Endodermal cell (in vitro differentiated cells): ENCODE results near the gene CSTPP1. TPM values are rescaled to one million over a fixed set of nuclear protein-coding genes. Genes with fewer than 3 reads are reported as not detected.
A peak's percentile ranks its signal among the peaks of the same experiment; 100 is the strongest.

ENCODE experiments used
- DNase-seq: peaks from one replicate; pipeline ENCODE4 v3.0.0-alpha.2; 2017
- H3K27ac ChIP-seq: 2 replicates; pipeline ENCODE4 v1.5.1; 2013; ENCODE audit warnings: mild to moderate bottlenecking, low read depth, low read length, moderate library complexity
- H3K27me3 ChIP-seq: 2 replicates; pipeline ENCODE4 v1.6.1; 2013; ENCODE audit warnings: mild to moderate bottlenecking, low read length, moderate library complexity; ENCODE audit not compliant: insufficient read depth, control insufficient read depth, poor library complexity, severe bottlenecking
- H3K36me3 ChIP-seq: 2 replicates; pipeline ENCODE4 v1.7.0; 2013; ENCODE audit warnings: mild to moderate bottlenecking, low read length, moderate library complexity; ENCODE audit not compliant: control insufficient read depth, insufficient read depth
- H3K4me1 ChIP-seq: one replicate; pipeline ENCODE4 v1.7.0; 2013; ENCODE audit warnings: low read length; ENCODE audit not compliant: control insufficient read depth, insufficient read depth
- H3K4me3 ChIP-seq: 2 replicates; pipeline ENCODE4 v1.5.1; 2013; ENCODE audit warnings: mild to moderate bottlenecking, low read length, moderate library complexity
- H3K9ac ChIP-seq: 2 replicates; pipeline ENCODE4 v1.6.1; 2013; ENCODE audit warnings: mild to moderate bottlenecking, low read length, moderate library complexity; ENCODE audit not compliant: poor library complexity, severe bottlenecking; ENCODE audit errors: extremely low read depth
- H3K9me3 ChIP-seq: 2 replicates; pipeline ENCODE4 v1.6.1; 2013; ENCODE audit warnings: mild to moderate bottlenecking, low read length, moderate library complexity; ENCODE audit not compliant: control insufficient read depth
- H3K27ac Mint-ChIP-seq: 2 replicates; pipeline ENCODE4 v1.8.0; 2020; ENCODE audit warnings: mixed read lengths
- H3K27me3 Mint-ChIP-seq: 2 replicates; pipeline ENCODE4 v1.8.0; 2021; ENCODE audit warnings: mild to moderate bottlenecking, mixed read lengths; ENCODE audit not compliant: insufficient read depth
- H3K36me3 Mint-ChIP-seq: 2 replicates; pipeline ENCODE4 v1.8.0; 2020; ENCODE audit warnings: low read depth, mixed read lengths
- H3K4me1 Mint-ChIP-seq: 2 replicates; pipeline ENCODE4 v1.8.0; 2020; ENCODE audit warnings: mixed read lengths
- H3K4me3 Mint-ChIP-seq: 2 replicates; pipeline ENCODE4 v1.8.0; 2020; ENCODE audit warnings: mild to moderate bottlenecking, moderate library complexity, mixed read lengths
- H3K9me3 Mint-ChIP-seq: 2 replicates; pipeline ENCODE4 v1.8.0; 2020; ENCODE audit warnings: mild to moderate bottlenecking, mixed read lengths
- CTCF ChIP-seq: fragments of 200-600 bp; sonication (generic); conservative IDR thresholded peaks from 2 replicates; pipeline ENCODE4 v1.5.0; 2021; ENCODE audit warnings: antibody characterized with exemption, mild to moderate bottlenecking
- WGBS, 2 experiments: methylation state at CpG; one replicate each; pipeline versions ENCODE4 v1.1.5 to v1.1.7; 2013; ENCODE audit warnings: missing lambda C conversion rate in 2 of 2, mixed read lengths in 1 of 2; ENCODE audit not compliant: insufficient coverage in 1 of 2, insufficient read length in 1 of 2; 5-methylcytosine and 5-hydroxymethylcytosine counted together
- total RNA-seq, 2 donors: library from RNA; stranded (reverse); fragmentation: NEBNext Ultra II Directional in 1 of 2; extraction: Animal tissue kit (Norgen Biotek cat#: 25700) in 1 of 2; gene quantifications; 2 replicates in 1 of 2; 3 replicates in 1 of 2; pipeline ENCODE4 v1.2.1, GENCODE V29; 2021

CSTPP1 gene
- total RNA-seq, 2 donors from 2014 or later: 46.7 to 57.6 TPM

GRCh38 chr11:47162426-47162825 is 225.9 kb downstream of the CSTPP1 start:
- no peak overlapping the region for H3K27ac Mint-ChIP-seq

GRCh38 chr11:47163193-47163592 is 226.6 kb downstream of the CSTPP1 start:
- H3K9ac ChIP-seq: no peak overlapping the region
- Mint-ChIP-seq H3K36me3 (peaks cover 39% of the 10 kb centered on the region), H3K27ac (no peak overlapping the region), H3K4me1 (peaks cover 2% of the 10 kb centered on the region), H3K27me3 (no peaks in the 10 kb centered on the region), H3K9me3 (no peaks in the 10 kb centered on the region), H3K4me3 (no peak overlapping the region)
- WGBS, 2 experiments: 69 to 90% methylated on average over 1 to 3 of the region's 3 CpGs
- H3K36me3 ChIP-seq: peaks cover 43% of the 10 kb centered on the region
- H3K27ac ChIP-seq: no peak overlapping the region
- no peaks in the 10 kb centered on the region for H3K4me1 ChIP-seq
- no peak overlapping the region for H3K4me3 ChIP-seq
- no peak for DNase-seq
- no peaks in the 10 kb centered on the region for H3K9me3 ChIP-seq
- no peak for TF ChIP-seq CTCF
- no peaks in the 10 kb centered on the region for H3K27me3 ChIP-seq

More at GRCh38 chr11:47162426-47162825, 225.9 kb downstream of the CSTPP1 start:
- TF ChIP-seq CTCF: no peak
- Histone ChIP-seq H3K27ac (no peak overlapping the region), H3K9ac (no peak overlapping the region), H3K4me1 (no peaks in the 10 kb centered on the region), H3K27me3 (no peaks in the 10 kb centered on the region), H3K4me3 (no peak overlapping the region), H3K36me3 (peaks cover 35% of the 10 kb centered on the region), H3K9me3 (no peaks in the 10 kb centered on the region)
- DNase-seq: no peak
- Mint-ChIP-seq H3K4me3 (no peak overlapping the region), H3K27me3 (no peaks in the 10 kb centered on the region), H3K4me1 (peaks cover 2% of the 10 kb centered on the region), H3K9me3 (no peaks in the 10 kb centered on the region), H3K36me3 (peaks cover 32% of the 10 kb centered on the region)
- WGBS, 2 experiments: 89 to 90% methylated on average over 2 to 5 of the region's 5 CpGs

GRCh38 chr11:47163898-47164297 is 227.3 kb downstream of the CSTPP1 start:
- Mint-ChIP-seq H3K4me1 (no peaks in the 10 kb centered on the region), H3K9me3 (no peaks in the 10 kb centered on the region), H3K27me3 (no peaks in the 10 kb centered on the region), H3K27ac (peak overlapping the region; percentile 37), H3K36me3 (peaks cover 42% of the 10 kb centered on the region), H3K4me3 (no peak overlapping the region)
- H3K9ac ChIP-seq: no peak overlapping the region
- H3K4me1 ChIP-seq: no peaks in the 10 kb centered on the region
- H3K36me3 ChIP-seq: peaks cover 49% of the 10 kb centered on the region
- TF ChIP-seq CTCF: no peak
- 95 to 99% methylated on average over 15 of the region's 15 CpGs for WGBS, 2 experiments
- DNase-seq: no peak
- no peak overlapping the region for H3K4me3 ChIP-seq
- H3K9me3 ChIP-seq: no peaks in the 10 kb centered on the region
- H3K27ac ChIP-seq: no peak overlapping the region
- H3K27me3 ChIP-seq: no peaks in the 10 kb centered on the region
